Urothelium cell line (cell line): Measurements from ENCODE around the gene SPINK8.
A peak's percentile ranks its signal among the peaks of the same experiment; 100 is the strongest.
"Not testable (repeated sequence)": the region's sequence is repeated elsewhere in the genome, so short reads cannot be mapped to it uniquely, and the experiment has no call there.

Experiments used
- DNase-seq: peaks from one replicate; pipeline ENCODE4 v3.0.0; 2011; ENCODE audit warnings: low spot score, mixed read lengths
- FAIRE-seq: peaks from 2 replicates; lab custom pipeline; 2011; peaks lifted over from hg19 to GRCh38; lab: Jason Lieb, UNC

Gene SPINK8

DNA sequence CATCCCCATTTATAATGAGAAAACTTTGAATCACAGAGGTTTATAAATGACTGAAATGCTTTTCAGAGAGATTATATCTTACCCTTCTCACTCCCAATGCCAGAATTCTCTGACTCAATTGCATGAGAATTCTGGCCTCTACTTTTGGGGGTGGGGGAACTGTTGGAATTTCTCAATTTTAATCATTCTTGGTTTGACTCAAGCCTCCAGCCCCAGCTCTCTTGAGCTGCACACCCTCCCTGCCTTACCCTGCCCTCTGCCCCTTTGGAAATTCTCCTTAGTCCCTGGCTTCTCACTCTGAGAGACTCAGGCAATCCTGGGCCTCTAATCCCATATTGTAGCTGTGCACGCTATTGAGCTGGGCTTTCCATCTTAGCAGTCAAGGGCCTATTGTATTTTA is 48.3 kb downstream of the SPINK8 start:
- FAIRE-seq (no peak), DNase-seq (no peak)

DNA sequence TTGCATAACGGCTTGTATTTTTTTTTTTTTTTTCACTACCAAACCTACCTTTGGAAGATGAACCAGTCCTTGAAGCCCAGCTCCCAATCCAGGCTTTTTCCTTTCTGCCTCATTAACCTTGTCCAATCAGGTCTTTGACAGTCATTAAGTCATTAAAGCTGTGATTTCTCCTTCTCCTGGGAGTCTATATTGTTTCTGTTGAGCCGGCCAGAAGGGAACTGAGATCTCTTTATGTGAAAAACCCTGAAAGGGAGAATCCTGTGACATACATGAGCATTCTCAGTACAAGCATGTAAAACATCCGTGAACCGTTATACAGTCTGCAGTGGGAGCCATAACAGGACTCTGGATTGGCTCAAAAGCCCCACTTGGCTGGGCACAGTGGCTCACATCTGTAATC is 52.6 kb downstream of the SPINK8 start:
- DNase-seq (no peak), FAIRE-seq (no peak)

GRCh38 chr3:48278884-48279559 is 54.4 kb downstream of the SPINK8 start:
- FAIRE-seq, result no peak
- no peak for DNase-seq

GRCh38 chr3:48276911-48277641 is 56.4 kb downstream of the SPINK8 start:
- FAIRE-seq, result no peak
- DNase-seq, result no peak

GRCh38 chr3:48275287-48276027 is 58.0 kb downstream of the SPINK8 start:
- no peak for DNase-seq
- no peak for FAIRE-seq

DNA sequence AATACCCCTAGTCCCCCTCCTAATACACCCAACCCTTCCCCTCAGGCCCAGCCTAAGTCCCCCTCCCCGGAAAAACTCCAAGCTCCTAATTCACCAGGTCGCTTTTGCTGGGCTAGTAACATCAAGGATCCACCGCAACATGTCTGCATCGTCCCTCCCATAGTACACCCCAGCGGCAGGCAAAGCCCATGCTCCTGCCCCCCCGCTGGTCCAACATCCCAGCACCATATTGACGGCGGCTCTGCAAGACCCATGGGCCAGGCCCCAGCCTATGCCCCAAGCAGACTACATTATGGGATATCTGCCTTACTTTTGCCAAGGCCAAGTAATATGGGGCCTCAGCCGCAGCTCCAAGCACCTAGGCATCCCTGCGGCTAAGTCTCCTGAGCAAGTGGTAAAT is 59.0 kb downstream of the SPINK8 start:
- no peak for DNase-seq
- FAIRE-seq, result no peak

GRCh38 chr3:48273594-48274211 is 59.8 kb downstream of the SPINK8 start:
- peak; percentile 76 for DNase-seq
- no peak for FAIRE-seq

- no peak for FAIRE-seq
Measured at GRCh38 chr3:48271763-48272498, 61.5 kb downstream of the SPINK8 start.

GRCh38 chr3:48271223-48271622 is 62.2 kb downstream of the SPINK8 start:
- not testable (repeated sequence) for FAIRE-seq, DNase-seq

More at GRCh38 chr3:48271763-48272498, 61.5 kb downstream of the SPINK8 start:
- no peak for DNase-seq

GRCh38 chr3:48270306-48270705 is 63.2 kb downstream of the SPINK8 start:
- FAIRE-seq (no peak), DNase-seq (no peak)

GRCh38 chr3:48269592-48269991 is 63.9 kb downstream of the SPINK8 start:
- FAIRE-seq (no peak), DNase-seq (no peak)

DNA sequence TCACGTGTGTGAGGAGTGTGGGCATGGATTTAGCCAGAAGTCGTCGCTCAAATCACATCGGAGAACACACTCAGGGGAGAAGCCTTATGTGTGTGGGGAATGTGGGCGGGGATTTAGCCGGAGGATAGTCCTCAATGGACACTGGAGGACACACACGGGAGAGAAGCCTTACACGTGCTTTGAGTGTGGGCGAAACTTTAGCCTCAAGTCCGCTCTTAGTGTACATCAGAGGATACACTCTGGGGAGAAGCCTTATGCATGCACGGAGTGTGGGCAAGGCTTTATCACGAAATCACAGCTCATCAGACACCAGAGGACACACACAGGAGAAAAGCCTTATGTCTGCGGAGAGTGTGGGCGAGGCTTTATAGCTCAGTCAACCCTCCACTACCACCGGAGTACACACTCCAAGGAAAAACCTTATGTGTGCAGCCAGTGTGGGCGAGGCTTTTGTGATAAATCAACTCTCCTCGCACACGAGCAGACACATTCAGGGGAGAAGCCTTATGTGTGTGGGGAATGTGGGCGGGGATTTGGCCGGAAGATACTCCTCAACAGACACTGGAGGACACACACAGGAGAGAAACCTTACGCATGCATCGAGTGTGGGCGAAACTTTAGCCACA is 64.4 kb downstream of the SPINK8 start:
- DNase-seq (no peak), FAIRE-seq (peak; percentile 83)

- DNase-seq (peak; percentile 39), FAIRE-seq (peak; percentile 52)
Measured at GRCh38 chr3:48268381-48268935, 65.0 kb downstream of the SPINK8 start.

- FAIRE-seq (no peak), DNase-seq (no peak)
Measured at GRCh38 chr3:48267782-48268181, 65.7 kb downstream of the SPINK8 start.

- no peak for FAIRE-seq
- DNase-seq, result no peak
Measured at GRCh38 chr3:48258530-48258929, 74.9 kb downstream of the SPINK8 start.
